Measurements from ENCODE around the gene TULP4.
"Not testable (repeated sequence)": the region's sequence is repeated elsewhere in the genome, so short reads cannot be mapped to it uniquely, and the experiment has no call there.

GRCh38 chr6:158405321-158405831 is 93.1 kb downstream of the TULP4 start:
- TF ChIP-seq, protein P1, sequence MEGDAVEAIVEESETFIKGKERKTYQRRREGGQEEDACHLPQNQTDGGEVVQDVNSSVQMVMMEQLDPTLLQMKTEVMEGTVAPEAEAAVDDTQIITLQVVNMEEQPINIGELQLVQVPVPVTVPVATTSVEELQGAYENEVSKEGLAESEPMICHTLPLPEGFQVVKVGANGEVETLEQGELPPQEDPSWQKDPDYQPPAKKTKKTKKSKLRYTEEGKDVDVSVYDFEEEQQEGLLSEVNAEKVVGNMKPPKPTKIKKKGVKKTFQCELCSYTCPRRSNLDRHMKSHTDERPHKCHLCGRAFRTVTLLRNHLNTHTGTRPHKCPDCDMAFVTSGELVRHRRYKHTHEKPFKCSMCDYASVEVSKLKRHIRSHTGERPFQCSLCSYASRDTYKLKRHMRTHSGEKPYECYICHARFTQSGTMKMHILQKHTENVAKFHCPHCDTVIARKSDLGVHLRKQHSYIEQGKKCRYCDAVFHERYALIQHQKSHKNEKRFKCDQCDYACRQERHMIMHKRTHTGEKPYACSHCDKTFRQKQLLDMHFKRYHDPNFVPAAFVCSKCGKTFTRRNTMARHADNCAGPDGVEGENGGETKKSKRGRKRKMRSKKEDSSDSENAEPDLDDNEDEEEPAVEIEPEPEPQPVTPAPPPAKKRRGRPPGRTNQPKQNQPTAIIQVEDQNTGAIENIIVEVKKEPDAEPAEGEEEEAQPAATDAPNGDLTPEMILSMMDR (IDR thresholded peaks at IDR 0.05) = not testable (repeated sequence)
- TF ChIP-seq EZH2 (IDR thresholded peaks at IDR 0.05) = not testable (repeated sequence)

Data from neural progenitor cell (in vitro differentiated cells).